SK-N-SH (cell line): ENCODE results near the gene CHRNA5.

Experiments
- GABPA ChIP-seq: IDR thresholded peaks from 2 replicates; pipeline ENCODE4 v1.4.0; 2012; ENCODE audit warnings: low read depth, mild to moderate bottlenecking
- JUND ChIP-seq: IDR thresholded peaks from 2 replicates; pipeline ENCODE4 v1.4.0; 2012
- MXI1 ChIP-seq: IDR thresholded peaks from 2 replicates; pipeline ENCODE4 v1.6.1; 2012; ENCODE audit warnings: mild to moderate bottlenecking, low read depth, low read length, improper control_type of control experiment
- NFIC ChIP-seq: IDR thresholded peaks from 2 replicates; pipeline ENCODE4 v1.4.0; 2012; ENCODE audit warnings: borderline replicate concordance
- NRF1 ChIP-seq: IDR thresholded peaks from 2 replicates; pipeline ENCODE4 v1.6.1; 2012; ENCODE audit warnings: low read depth, mild to moderate bottlenecking, low read length
- POLR2AphosphoS5 ChIP-seq: IDR thresholded peaks from 2 replicates; pipeline ENCODE4 v1.6.1; 2012; ENCODE audit warnings: low read depth, low read length
- RAD21 ChIP-seq: IDR thresholded peaks from 2 replicates; pipeline ENCODE4 v1.6.1; 2012; ENCODE audit warnings: mild to moderate bottlenecking, low read length
- TAF1 ChIP-seq: IDR thresholded peaks from 2 replicates; pipeline ENCODE4 v1.6.1; 2012; ENCODE audit warnings: low read depth, mild to moderate bottlenecking, low read length, moderate library complexity, borderline replicate concordance
- TF ChIP-seq, protein P1 (sequence below): fragments of 200-600 bp; sonication (generic); IDR thresholded peaks from 2 replicates; pipeline ENCODE4 v1.6.1; 2017; ENCODE audit warnings: antibody characterized with exemption, mild to moderate bottlenecking, moderate library complexity
- TF ChIP-seq, protein P2 (sequence below): IDR thresholded peaks from 2 replicates; pipeline ENCODE4 v1.4.0; 2012; ENCODE audit warnings: low read depth
- TF ChIP-seq, protein P3 (sequence below): fragments of 150-350 bp; IDR thresholded peaks from 2 replicates; pipeline ENCODE4 v1.6.1; 2017; ENCODE audit warnings: antibody characterized with exemption, low read length, low read depth, borderline replicate concordance
- TF ChIP-seq, protein P4 (sequence below): IDR thresholded peaks from 2 replicates; pipeline ENCODE4 v1.4.0; 2012; ENCODE audit warnings: low read depth, borderline replicate concordance

DNA sequence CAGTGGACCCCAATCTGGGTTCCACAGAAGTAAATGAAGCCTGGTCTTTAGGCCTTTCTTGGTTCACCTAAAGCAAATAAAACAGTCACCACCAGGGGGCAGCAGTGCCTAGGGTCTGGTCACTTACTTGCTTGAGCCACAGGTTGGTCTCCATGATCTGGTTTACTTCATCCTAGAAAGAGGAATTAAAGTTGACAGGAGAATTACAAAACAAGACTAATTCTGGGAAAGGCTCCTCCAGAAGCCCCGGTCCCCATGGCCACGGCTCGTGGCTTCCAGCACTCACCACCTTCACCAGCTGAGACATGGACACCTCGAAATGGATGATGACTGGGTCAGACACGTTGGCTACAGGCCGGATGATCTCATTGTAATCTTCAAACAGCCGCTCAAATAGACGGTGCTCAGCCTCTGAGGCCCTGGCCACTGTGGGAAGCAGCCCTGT lies 53.2 kb downstream of the CHRNA5 start:
- TF ChIP-seq JUND (peak; percentile 90), TAF1 (no peak; the same call in 1 of the 2 replicates), NRF1 (no peak), GABPA (peak; percentile 35; the same call in 1 of the 2 replicates), POLR2AphosphoS5 (peak; percentile 96), MXI1 (peak; percentile 94), RAD21 (peak; percentile 94), NFIC (peak; percentile 93)
- TF ChIP-seq, protein P1, sequence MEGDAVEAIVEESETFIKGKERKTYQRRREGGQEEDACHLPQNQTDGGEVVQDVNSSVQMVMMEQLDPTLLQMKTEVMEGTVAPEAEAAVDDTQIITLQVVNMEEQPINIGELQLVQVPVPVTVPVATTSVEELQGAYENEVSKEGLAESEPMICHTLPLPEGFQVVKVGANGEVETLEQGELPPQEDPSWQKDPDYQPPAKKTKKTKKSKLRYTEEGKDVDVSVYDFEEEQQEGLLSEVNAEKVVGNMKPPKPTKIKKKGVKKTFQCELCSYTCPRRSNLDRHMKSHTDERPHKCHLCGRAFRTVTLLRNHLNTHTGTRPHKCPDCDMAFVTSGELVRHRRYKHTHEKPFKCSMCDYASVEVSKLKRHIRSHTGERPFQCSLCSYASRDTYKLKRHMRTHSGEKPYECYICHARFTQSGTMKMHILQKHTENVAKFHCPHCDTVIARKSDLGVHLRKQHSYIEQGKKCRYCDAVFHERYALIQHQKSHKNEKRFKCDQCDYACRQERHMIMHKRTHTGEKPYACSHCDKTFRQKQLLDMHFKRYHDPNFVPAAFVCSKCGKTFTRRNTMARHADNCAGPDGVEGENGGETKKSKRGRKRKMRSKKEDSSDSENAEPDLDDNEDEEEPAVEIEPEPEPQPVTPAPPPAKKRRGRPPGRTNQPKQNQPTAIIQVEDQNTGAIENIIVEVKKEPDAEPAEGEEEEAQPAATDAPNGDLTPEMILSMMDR = peak; percentile 93
- TF ChIP-seq, protein P2, sequence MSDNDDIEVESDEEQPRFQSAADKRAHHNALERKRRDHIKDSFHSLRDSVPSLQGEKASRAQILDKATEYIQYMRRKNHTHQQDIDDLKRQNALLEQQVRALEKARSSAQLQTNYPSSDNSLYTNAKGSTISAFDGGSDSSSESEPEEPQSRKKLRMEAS = peak; percentile 91
- TF ChIP-seq, protein P3, sequence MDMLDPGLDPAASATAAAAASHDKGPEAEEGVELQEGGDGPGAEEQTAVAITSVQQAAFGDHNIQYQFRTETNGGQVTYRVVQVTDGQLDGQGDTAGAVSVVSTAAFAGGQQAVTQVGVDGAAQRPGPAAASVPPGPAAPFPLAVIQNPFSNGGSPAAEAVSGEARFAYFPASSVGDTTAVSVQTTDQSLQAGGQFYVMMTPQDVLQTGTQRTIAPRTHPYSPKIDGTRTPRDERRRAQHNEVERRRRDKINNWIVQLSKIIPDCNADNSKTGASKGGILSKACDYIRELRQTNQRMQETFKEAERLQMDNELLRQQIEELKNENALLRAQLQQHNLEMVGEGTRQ = no peak
- TF ChIP-seq, protein P4, sequence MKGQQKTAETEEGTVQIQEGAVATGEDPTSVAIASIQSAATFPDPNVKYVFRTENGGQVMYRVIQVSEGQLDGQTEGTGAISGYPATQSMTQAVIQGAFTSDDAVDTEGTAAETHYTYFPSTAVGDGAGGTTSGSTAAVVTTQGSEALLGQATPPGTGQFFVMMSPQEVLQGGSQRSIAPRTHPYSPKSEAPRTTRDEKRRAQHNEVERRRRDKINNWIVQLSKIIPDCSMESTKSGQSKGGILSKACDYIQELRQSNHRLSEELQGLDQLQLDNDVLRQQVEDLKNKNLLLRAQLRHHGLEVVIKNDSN = peak; percentile 55; the same call in 1 of the 2 replicates
